Prostate gland (tissue), 2 donors: Measurements from ENCODE around the gene CCDC157. TPM values are rescaled to one million over a fixed set of nuclear protein-coding genes. Genes with fewer than 3 reads are reported as not detected.
A peak's percentile ranks its signal among the peaks of the same experiment; 100 is the strongest.

Experiments
- DNase-seq: peaks from one replicate; pipeline ENCODE4 v3.0.0-alpha.2; 2019; ENCODE audit warnings: low spot score
- H3K27ac ChIP-seq, 2 donors: fragments of 200-600 bp; sonication (generic); 2 replicates each; pipeline ENCODE4 v1.5.1; 2017 to 2019
- H3K27me3 ChIP-seq: fragments of 200-600 bp; sonication (generic); replicated peaks from 2 replicates; pipeline ENCODE4 v1.5.1; 2019; ENCODE audit not compliant: insufficient read depth
- H3K36me3 ChIP-seq, 2 donors: fragments of 200-600 bp; sonication (generic); 1 replicate in 1 of 2; 2 replicates in 1 of 2; pipeline versions ENCODE4 v1.5.1 to v1.8.1; 2017 to 2019
- H3K4me1 ChIP-seq: fragments of 200-600 bp; sonication (generic); replicated peaks from 2 replicates; pipeline ENCODE4 v1.5.1; 2019
- H3K4me3 ChIP-seq, 2 donors: fragments of 200-600 bp; sonication (generic); 2 replicates each; pipeline ENCODE4 v1.5.1; 2017 to 2019
- H3K9me3 ChIP-seq: fragments of 200-600 bp; sonication (generic); 2 replicates; pipeline ENCODE4 v1.5.1; 2017
- CTCF ChIP-seq, 4 experiments: fragments of 200-600 bp in 2 of 4; fragments of 450-650 bp in 2 of 4; sonication (generic) in 2 of 4; IDR thresholded peaks; 1 replicate in 3 of 4; 2 replicates in 1 of 4; pipeline ENCODE4 v1.5.1; 2016 to 2019; ENCODE audit warnings: antibody characterized with exemption in 4 of 4, mild to moderate bottlenecking in 2 of 4, moderate library complexity in 2 of 4
- POLR2A ChIP-seq: fragments of 450-650 bp; IDR thresholded peaks from one replicate; pipeline ENCODE4 v1.6.1; 2016; ENCODE audit warnings: antibody characterized with exemption, mild to moderate bottlenecking
- POLR2AphosphoS5 ChIP-seq: sonication (generic); formaldehyde crosslinking; IDR thresholded peaks from one replicate; pipeline ENCODE4 v1.6.1; 2017; ENCODE audit warnings: antibody characterized with exemption
- WGBS: methylation state at CpG from one replicate; pipeline ENCODE4 v1.1.5; 2018; 5-methylcytosine and 5-hydroxymethylcytosine counted together
- intact Hi-C: fragments of 100-400 bp; cut with DNase I; formaldehyde crosslinking; loops from one replicate; pipeline ENCODE4 v1.14.2; 2022
- total RNA-seq, 2 donors: library from RNA; depleted of rRNA; stranded (reverse); fragments of >200 nt; gene quantifications; one replicate each; pipeline ENCODE4 v1.1.0, GENCODE V29; 2016

CCDC157 gene
- total RNA-seq, 2 donors from 2014 or later: 3.5 to 28.6 TPM

GRCh38 chr22:30413001-30413400 is 56.2 kb downstream of the CCDC157 start:
- no peak for TF ChIP-seq POLR2A
- TF ChIP-seq POLR2AphosphoS5: no peak
- TF ChIP-seq CTCF (IDR thresholded peaks at IDR 0.05): no peak
- no peak for DNase-seq
- Histone ChIP-seq H3K4me3 (no peak overlapping the region), H3K36me3 (peaks cover 0 to 6% of the 10 kb centered on the region in 2 donors), H3K9me3 (no peaks in the 10 kb centered on the region), H3K4me1 (no peaks in the 10 kb centered on the region), H3K27ac (peak overlapping the region in 1 of 2 donors; percentile 95), H3K27me3 (no peaks in the 10 kb centered on the region)
- WGBS: 72% methylated on average over 4 of the region's 4 CpGs
- intact Hi-C loops: no loop called here

- no peak for TF ChIP-seq POLR2AphosphoS5
- TF ChIP-seq CTCF (IDR thresholded peaks at IDR 0.05): no peak
- no peak for TF ChIP-seq POLR2A
- intact Hi-C loops: no loop called here
- no peaks in the 10 kb centered on the region for H3K9me3 ChIP-seq
- H3K27me3 ChIP-seq: no peaks in the 10 kb centered on the region
- peak overlapping the region in 1 of 2 donors; percentile 95 for H3K27ac ChIP-seq
- H3K4me3 ChIP-seq: no peak overlapping the region
- no peak for DNase-seq
- 79% methylated on average over 5 of the region's 5 CpGs for WGBS
- peaks cover 5% of the 10 kb centered on the region for H3K4me1 ChIP-seq
- peaks cover 0 to 6% of the 10 kb centered on the region in 2 donors for H3K36me3 ChIP-seq
Measured at GRCh38 chr22:30413745-30414524, 57.1 kb downstream of the CCDC157 start.

GRCh38 chr22:30414525-30415047 is 57.8 kb downstream of the CCDC157 start:
- 80% methylated on average over 4 of the region's 4 CpGs for WGBS
- no peaks in the 10 kb centered on the region for H3K27me3 ChIP-seq
- peak overlapping the region in 1 of 2 donors; percentile 95 for H3K27ac ChIP-seq
- H3K4me3 ChIP-seq: no peak overlapping the region
- peaks cover 0 to 1% of the 10 kb centered on the region in 2 donors for H3K36me3 ChIP-seq
- peaks cover 5% of the 10 kb centered on the region for H3K4me1 ChIP-seq
- no peaks in the 10 kb centered on the region for H3K9me3 ChIP-seq
- TF ChIP-seq CTCF (IDR thresholded peaks at IDR 0.05) (no peak), POLR2A (no peak), POLR2AphosphoS5 (no peak)
- intact Hi-C loops: no loop called here
- no peak for DNase-seq

- peak overlapping the region in 1 of 2 donors; percentile 95 for H3K27ac ChIP-seq
- 67% methylated on average over 2 of the region's 2 CpGs for WGBS
- no peak for TF ChIP-seq POLR2A
- no peak for TF ChIP-seq POLR2AphosphoS5
- TF ChIP-seq CTCF (IDR thresholded peaks at IDR 0.05): no peak
- peaks cover 12% of the 10 kb centered on the region for H3K4me1 ChIP-seq
- no peaks in the 10 kb centered on the region for H3K27me3 ChIP-seq
- no peaks in the 10 kb centered on the region for H3K9me3 ChIP-seq
- intact Hi-C loops: no loop called here
- DNase-seq: no peak
- H3K4me3 ChIP-seq: no peak overlapping the region
- no peaks in the 10 kb centered on the region for H3K36me3 ChIP-seq
Measured at GRCh38 chr22:30416403-30416802, 59.6 kb downstream of the CCDC157 start.

- H3K27me3 ChIP-seq: no peaks in the 10 kb centered on the region
- DNase-seq: peak; percentile 60
- intact Hi-C loops: no loop called here
- TF ChIP-seq CTCF (IDR thresholded peaks at IDR 0.05) (no peak), POLR2AphosphoS5 (peak; percentile 84)
- H3K4me3 ChIP-seq: no peak overlapping the region
- no peaks in the 10 kb centered on the region for H3K9me3 ChIP-seq
- peaks cover 16% of the 10 kb centered on the region for H3K4me1 ChIP-seq
- no peaks in the 10 kb centered on the region for H3K36me3 ChIP-seq
- H3K27ac ChIP-seq: peak overlapping the region in 1 of 2 donors; percentile 95
- WGBS: 48% methylated on average over 1 of the region's 1 CpG
Measured at GRCh38 chr22:30416837-30417236, 60.0 kb downstream of the CCDC157 start.
